HG03571 (cell line): ENCODE results near the gene ARID3B.
"Not testable (repeated sequence)": the region's sequence is repeated elsewhere in the genome, so short reads cannot be mapped to it uniquely, and the experiment has no call there.

Source experiments
- ATAC-seq: cut with Tn5 transposase; IDR thresholded peaks from one replicate; pipeline ENCODE4 v1.9.1; 2021; ENCODE audit not compliant: unreplicated experiment

The ARID3B gene

GRCh38 chr15:74565381-74566085 lies 24.5 kb downstream of the ARID3B start:
- no peak for ATAC-seq

GRCh38 chr15:74568594-74568993 lies 27.6 kb downstream of the ARID3B start:
- ATAC-seq, result no peak

- ATAC-seq, result no peak
These were observed 28.7 kb downstream of the ARID3B start for GRCh38 chr15:74569731-74570070.

- no peak for ATAC-seq
These were observed 30.2 kb downstream of the ARID3B start for GRCh38 chr15:74571191-74571590.

GRCh38 chr15:74573987-74574386 lies 33.0 kb downstream of the ARID3B start:
- no peak for ATAC-seq

GRCh38 chr15:74578496-74578994 lies 37.5 kb downstream of the ARID3B start:
- ATAC-seq, result no peak

- ATAC-seq, result no peak
These were observed 38.0 kb downstream of the ARID3B start for GRCh38 chr15:74579001-74579400.

- ATAC-seq, result no peak
These were observed 39.7 kb downstream of the ARID3B start for GRCh38 chr15:74580538-74581350.

GRCh38 chr15:74584204-74584603 lies 43.2 kb downstream of the ARID3B start:
- no peak for ATAC-seq

- no peak for ATAC-seq
These were observed 43.8 kb downstream of the ARID3B start for GRCh38 chr15:74584779-74585178.

GRCh38 chr15:74585191-74585590 lies 44.2 kb downstream of the ARID3B start:
- ATAC-seq, result no peak

GRCh38 chr15:74585857-74586256 lies 44.8 kb downstream of the ARID3B start:
- no peak for ATAC-seq

GRCh38 chr15:74589826-74590225 lies 48.8 kb downstream of the ARID3B start:
- ATAC-seq, result no peak

- no peak for ATAC-seq
These were observed 51.2 kb downstream of the ARID3B start for GRCh38 chr15:74592222-74592621.

GRCh38 chr15:74593122-74593521 lies 52.1 kb downstream of the ARID3B start:
- ATAC-seq, result no peak

- no peak for ATAC-seq
These were observed 53.4 kb downstream of the ARID3B start for GRCh38 chr15:74594455-74594854.

- ATAC-seq, result no peak
These were observed 54.3 kb downstream of the ARID3B start for GRCh38 chr15:74595271-74595670.

- not testable (repeated sequence) for ATAC-seq
These were observed 55.7 kb downstream of the ARID3B start for GRCh38 chr15:74596736-74597135.

GRCh38 chr15:74597146-74597705 lies 56.2 kb downstream of the ARID3B start:
- not testable (repeated sequence) for ATAC-seq

- ATAC-seq, result peak; percentile 72
These were observed 57.3 kb downstream of the ARID3B start for GRCh38 chr15:74598126-74598842.

- ATAC-seq, result no peak
These were observed 58.1 kb downstream of the ARID3B start for GRCh38 chr15:74599156-74599555.
